Sigmoid colon (tissue), 7 donors: ENCODE data around the gene PPM1B. TPM values are rescaled to one million over a fixed set of nuclear protein-coding genes. Genes with fewer than 3 reads are reported as not detected.
"Not testable (repeated sequence)": the region's sequence is repeated elsewhere in the genome, so short reads cannot be mapped to it uniquely, and the experiment has no call there.

Experiments used
- DNase-seq: peaks from one replicate; pipeline ENCODE4 v3.0.0-alpha.2; 2019
- H3K27ac ChIP-seq, 4 donors: fragments of 200-600 bp; sonication (generic); one replicate each; pipeline ENCODE4 v1.5.1; 2016 to 2019; ENCODE audit warnings: mild to moderate bottlenecking in 1 of 4
- H3K27me3 ChIP-seq, 3 donors: fragments of 200-600 bp; sonication (generic); one replicate each; pipeline ENCODE4 v1.5.1; 2019; ENCODE audit warnings: mild to moderate bottlenecking in 1 of 3
- H3K36me3 ChIP-seq, 4 donors: fragments of 200-600 bp; sonication (generic); one replicate each; pipeline ENCODE4 v1.5.1; 2016 to 2019
- H3K4me1 ChIP-seq, 4 donors: fragments of 200-600 bp; sonication (generic); one replicate each; pipeline ENCODE4 v1.5.1; 2017 to 2019
- H3K4me3 ChIP-seq, 4 donors: fragments of 200-600 bp; sonication (generic); one replicate each; pipeline ENCODE4 v1.5.1; 2017 to 2019; ENCODE audit warnings: mild to moderate bottlenecking in 2 of 4, moderate library complexity in 1 of 4
- H3K9me3 ChIP-seq, 4 donors: fragments of 200-600 bp in 3 of 4; sonication (generic) in 3 of 4; one replicate each; pipeline versions ENCODE4 v1.5.1 to v1.6.1; 2013 to 2019
- EP300 ChIP-seq, 4 donors: sonication (generic); formaldehyde crosslinking; IDR thresholded peaks; one replicate each; pipeline ENCODE4 v1.6.1; 2017; ENCODE audit warnings: antibody characterized with exemption in 4 of 4
- POLR2A ChIP-seq, 2 donors: fragments of 450-650 bp; IDR thresholded peaks; one replicate each; pipeline ENCODE4 v1.6.1; 2016; ENCODE audit warnings: antibody characterized with exemption in 2 of 2, mild to moderate bottlenecking in 2 of 2, moderate library complexity in 2 of 2
- POLR2AphosphoS5 ChIP-seq, 4 donors: sonication (generic); formaldehyde crosslinking; IDR thresholded peaks; one replicate each; pipeline ENCODE4 v1.6.1; 2017; ENCODE audit warnings: antibody characterized with exemption in 4 of 4
- WGBS, 2 donors: extraction: QIAGEN DNeasy Blood & Tissue Kit; methylation state at CpG; one replicate each; pipeline ENCODE4 v1.1.7; 2013; 5-methylcytosine and 5-hydroxymethylcytosine counted together
- intact Hi-C: fragments of 100-400 bp; cut with DNase I; formaldehyde crosslinking; loops from one replicate; pipeline ENCODE4 v1.15.1; 2023
- polyA plus RNA-seq, 3 donors: library from polyadenylated mRNA; stranded (reverse); fragments of 200-250 nt; gene quantifications; one replicate each; pipeline ENCODE4 v1.2.3, GENCODE V29; 2013
- total RNA-seq, 4 donors: library from RNA; depleted of rRNA; stranded (reverse); fragments of >200 nt; gene quantifications; one replicate each; pipeline ENCODE4 v1.1.0, GENCODE V29; 2016
- TF ChIP-seq, protein P1 (sequence below), 4 experiments: fragments of 450-650 bp in 3 of 4; fragments of 200-600 bp in 1 of 4; IDR thresholded peaks; one replicate each; pipeline ENCODE4 v1.5.1; 2016 to 2019; ENCODE audit warnings: antibody characterized with exemption in 4 of 4, mild to moderate bottlenecking in 3 of 4, moderate library complexity in 2 of 4
- donor health status: healthy with polysubstance abuse.
- donor health status: Bipolar disorder and iron deficiency.
- donor health status: healthy.

PPM1B gene
- total and polyA plus RNA-seq, 7 donors = 29.4 to 47.8 (median 41.3) TPM

DNA sequence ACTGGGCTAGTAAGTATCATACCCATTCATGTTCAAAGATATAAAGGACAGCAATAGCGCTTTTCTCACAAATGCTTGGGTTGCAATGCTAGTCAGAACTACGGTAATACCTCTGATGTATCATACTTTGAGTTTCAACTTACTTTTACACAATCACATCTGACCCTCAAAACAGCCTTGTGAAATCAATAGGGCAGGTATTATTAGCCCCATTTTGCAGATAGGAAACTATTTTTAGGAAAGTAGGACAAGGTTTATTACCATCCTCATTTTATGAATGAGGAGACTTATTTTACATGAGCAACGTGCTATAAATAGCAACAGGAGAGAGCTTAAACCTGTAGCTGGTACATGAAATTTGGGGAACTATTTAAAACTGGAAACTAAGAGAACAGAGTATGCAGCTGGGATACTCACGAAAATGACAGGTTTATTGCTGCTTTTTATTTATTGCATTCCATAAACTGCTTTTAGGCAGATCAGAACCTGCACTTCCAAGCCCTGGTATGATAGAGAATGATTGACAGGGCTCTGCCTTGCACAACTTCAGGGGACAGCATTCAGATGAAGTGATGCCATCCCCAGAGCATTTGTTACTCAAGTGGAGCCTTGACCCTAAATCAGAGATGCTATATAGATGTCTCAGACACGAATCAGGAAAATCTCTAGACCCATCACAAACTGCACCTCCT, 42.4 kb upstream of the PPM1B start:
- Histone ChIP-seq H3K36me3 (no peaks in the 10 kb centered on the region), H3K9me3 (no peaks in the 10 kb centered on the region), H3K27ac (no peak overlapping the region), H3K4me3 (no peak overlapping the region), H3K4me1 (peaks cover 0 to 4% (median 0%) of the 10 kb centered on the region in 4 donors), H3K27me3 (no peaks in the 10 kb centered on the region)
- no peak for DNase-seq
- WGBS, 2 donors = 34 to 49% methylated on average over 5 of the region's 5 CpGs
- intact Hi-C loops = no loop called here
- TF ChIP-seq, protein P1, sequence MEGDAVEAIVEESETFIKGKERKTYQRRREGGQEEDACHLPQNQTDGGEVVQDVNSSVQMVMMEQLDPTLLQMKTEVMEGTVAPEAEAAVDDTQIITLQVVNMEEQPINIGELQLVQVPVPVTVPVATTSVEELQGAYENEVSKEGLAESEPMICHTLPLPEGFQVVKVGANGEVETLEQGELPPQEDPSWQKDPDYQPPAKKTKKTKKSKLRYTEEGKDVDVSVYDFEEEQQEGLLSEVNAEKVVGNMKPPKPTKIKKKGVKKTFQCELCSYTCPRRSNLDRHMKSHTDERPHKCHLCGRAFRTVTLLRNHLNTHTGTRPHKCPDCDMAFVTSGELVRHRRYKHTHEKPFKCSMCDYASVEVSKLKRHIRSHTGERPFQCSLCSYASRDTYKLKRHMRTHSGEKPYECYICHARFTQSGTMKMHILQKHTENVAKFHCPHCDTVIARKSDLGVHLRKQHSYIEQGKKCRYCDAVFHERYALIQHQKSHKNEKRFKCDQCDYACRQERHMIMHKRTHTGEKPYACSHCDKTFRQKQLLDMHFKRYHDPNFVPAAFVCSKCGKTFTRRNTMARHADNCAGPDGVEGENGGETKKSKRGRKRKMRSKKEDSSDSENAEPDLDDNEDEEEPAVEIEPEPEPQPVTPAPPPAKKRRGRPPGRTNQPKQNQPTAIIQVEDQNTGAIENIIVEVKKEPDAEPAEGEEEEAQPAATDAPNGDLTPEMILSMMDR (IDR thresholded peaks at IDR 0.05) = no peak
- TF ChIP-seq POLR2AphosphoS5 (IDR thresholded peaks at IDR 0.05) (no peak), POLR2A (IDR thresholded peaks at IDR 0.05) (no peak), EP300 (IDR thresholded peaks at IDR 0.05) (no peak)

DNA sequence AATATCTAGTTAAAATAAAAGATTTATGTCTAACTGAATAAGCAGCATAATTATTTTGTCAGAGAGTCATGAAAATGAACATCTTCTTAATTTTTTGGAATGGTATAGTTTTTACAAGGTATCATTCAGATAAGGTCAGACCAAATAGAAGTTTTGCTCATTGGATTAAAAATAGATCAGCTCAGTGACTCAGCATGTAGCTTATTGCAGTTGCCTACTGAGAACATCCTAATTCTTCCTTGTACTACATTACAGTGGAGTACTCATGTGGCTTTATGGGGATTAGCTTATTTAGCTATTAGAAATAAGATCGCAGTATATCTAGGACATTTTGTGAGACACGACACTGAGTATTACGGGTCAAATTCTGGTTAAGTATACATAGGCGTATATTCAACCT, 38.2 kb upstream of the PPM1B start:
- no peaks in the 10 kb centered on the region for H3K9me3 ChIP-seq
- intact Hi-C loops = no loop called here
- no peak overlapping the region for H3K4me3 ChIP-seq
- no peak for DNase-seq
- H3K27ac ChIP-seq = no peak overlapping the region
- peaks cover 0 to 4% (median 1%) of the 10 kb centered on the region in 4 donors for H3K4me1 ChIP-seq
- TF ChIP-seq, protein P1 (IDR thresholded peaks at IDR 0.05) = no peak
- TF ChIP-seq POLR2AphosphoS5 (IDR thresholded peaks at IDR 0.05) = no peak
- TF ChIP-seq EP300 (IDR thresholded peaks at IDR 0.05) = no peak
- no peak for TF ChIP-seq POLR2A (IDR thresholded peaks at IDR 0.05)
- WGBS, 2 donors = 67 to 75% methylated on average over 4 of the region's 4 CpGs
- no peaks in the 10 kb centered on the region for H3K27me3 ChIP-seq
- H3K36me3 ChIP-seq = no peaks in the 10 kb centered on the region

DNA sequence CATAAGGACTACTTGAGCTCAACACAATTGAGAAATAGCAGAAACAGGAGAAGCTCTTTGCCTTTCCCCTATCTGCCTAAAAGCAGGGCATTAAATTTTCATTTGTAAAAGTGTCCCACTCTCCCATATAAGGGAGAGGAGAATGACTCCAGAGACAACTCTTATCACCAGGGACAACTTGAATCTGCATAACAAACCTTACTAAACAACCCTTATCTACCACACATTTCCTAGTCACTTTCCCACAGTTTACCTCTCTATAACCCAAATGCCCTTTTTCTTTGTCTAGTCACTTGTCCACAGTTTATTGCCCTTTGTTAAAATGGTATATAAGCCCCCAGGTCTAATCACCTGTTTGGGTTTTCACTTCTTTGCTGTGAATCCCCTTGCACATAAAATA, 37.5 kb upstream of the PPM1B start:
- TF ChIP-seq, protein P1 (IDR thresholded peaks at IDR 0.05) = no peak
- no peak for TF ChIP-seq POLR2A (IDR thresholded peaks at IDR 0.05)
- no peak for TF ChIP-seq EP300 (IDR thresholded peaks at IDR 0.05)
- no peak for TF ChIP-seq POLR2AphosphoS5 (IDR thresholded peaks at IDR 0.05)
- Histone ChIP-seq H3K27ac (no peak overlapping the region), H3K9me3 (no peaks in the 10 kb centered on the region), H3K27me3 (no peaks in the 10 kb centered on the region), H3K4me1 (peaks cover 0 to 10% (median 7%) of the 10 kb centered on the region in 4 donors), H3K4me3 (no peak overlapping the region), H3K36me3 (no peaks in the 10 kb centered on the region)
- intact Hi-C loops = no loop called here
- no peak for DNase-seq

DNA sequence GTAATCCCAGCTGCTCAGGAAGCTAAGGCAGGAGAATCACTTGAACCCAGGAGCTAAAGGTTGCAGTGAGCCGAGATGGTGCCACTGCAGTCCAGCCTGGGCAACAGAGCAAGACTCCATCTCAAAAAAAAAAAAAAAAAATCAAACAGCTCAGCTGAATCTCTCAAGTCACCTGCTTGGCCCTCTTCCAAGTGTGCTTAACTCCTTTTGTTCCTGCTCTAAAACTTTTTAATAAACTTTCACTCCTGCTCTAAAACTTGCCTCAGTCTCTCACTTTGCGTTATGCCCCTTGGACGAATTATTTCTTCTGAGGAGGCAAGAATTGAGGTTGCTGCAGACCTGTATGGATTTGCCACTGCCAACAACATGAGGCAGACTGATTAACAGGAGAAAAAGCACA, 35.1 kb upstream of the PPM1B start:
- H3K36me3 ChIP-seq, H3K4me3 ChIP-seq, DNase-seq, H3K27me3 ChIP-seq, H3K9me3 ChIP-seq, H3K27ac ChIP-seq, intact Hi-C loops: not testable (repeated sequence)
- WGBS, 2 donors = 86 to 97% methylated on average over 3 of the region's 3 CpGs
- H3K4me1 ChIP-seq = peaks cover 0 to 14% (median 8%) of the 10 kb centered on the region in 4 donors

DNA sequence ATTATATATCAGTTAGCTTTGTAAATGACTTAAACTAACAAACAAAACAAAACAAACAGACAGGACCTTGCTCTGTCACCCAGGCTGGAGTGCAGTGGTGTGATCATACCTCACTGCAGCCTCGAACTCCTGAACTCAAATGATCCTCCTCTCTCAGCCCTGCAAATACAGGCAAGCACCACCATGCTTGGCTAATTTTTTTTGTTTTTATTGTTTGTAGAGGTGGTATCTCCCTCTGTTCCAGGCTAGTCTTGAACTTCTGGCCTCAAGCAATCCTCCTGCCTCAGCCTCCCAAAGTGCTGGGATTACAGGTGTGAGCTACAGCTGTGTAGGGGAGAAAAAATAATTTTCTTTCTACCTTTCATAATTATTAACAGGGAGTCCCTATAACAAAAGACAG, 33.8 kb upstream of the PPM1B start:
- Histone ChIP-seq H3K36me3 (no peaks in the 10 kb centered on the region), H3K9me3 (no peaks in the 10 kb centered on the region), H3K4me1 (peaks cover 0 to 14% (median 8%) of the 10 kb centered on the region in 4 donors), H3K27ac (no peak overlapping the region), H3K27me3 (no peaks in the 10 kb centered on the region), H3K4me3 (no peak overlapping the region)
- no peak for DNase-seq
- WGBS, 2 donors = 91 to 92% methylated on average over 1 of the region's 1 CpG
- TF ChIP-seq EP300 (IDR thresholded peaks at IDR 0.05) (no peak), POLR2A (IDR thresholded peaks at IDR 0.05) (no peak), POLR2AphosphoS5 (IDR thresholded peaks at IDR 0.05) (no peak)
- TF ChIP-seq, protein P1 (IDR thresholded peaks at IDR 0.05) = no peak
- intact Hi-C loops = no loop called here
